Suprapubic skin (tissue), 3 donors: ENCODE data around the gene IFITM1.

Experiments used
- POLR2AphosphoS5 ChIP-seq, 3 donors: sonication (generic); formaldehyde crosslinking; IDR thresholded peaks; one replicate each; pipeline ENCODE4 v1.6.1; 2017; ENCODE audit warnings: antibody characterized with exemption in 3 of 3
- TF ChIP-seq, protein P1 (sequence below), 2 donors: fragments of 200-600 bp in 1 of 2; fragments of 450-650 bp in 1 of 2; sonication (generic) in 1 of 2; IDR thresholded peaks; one replicate each; pipeline ENCODE4 v1.5.1; 2016 to 2019; ENCODE audit warnings: antibody characterized with exemption in 2 of 2, mild to moderate bottlenecking in 1 of 2, moderate library complexity in 1 of 2

DNA sequence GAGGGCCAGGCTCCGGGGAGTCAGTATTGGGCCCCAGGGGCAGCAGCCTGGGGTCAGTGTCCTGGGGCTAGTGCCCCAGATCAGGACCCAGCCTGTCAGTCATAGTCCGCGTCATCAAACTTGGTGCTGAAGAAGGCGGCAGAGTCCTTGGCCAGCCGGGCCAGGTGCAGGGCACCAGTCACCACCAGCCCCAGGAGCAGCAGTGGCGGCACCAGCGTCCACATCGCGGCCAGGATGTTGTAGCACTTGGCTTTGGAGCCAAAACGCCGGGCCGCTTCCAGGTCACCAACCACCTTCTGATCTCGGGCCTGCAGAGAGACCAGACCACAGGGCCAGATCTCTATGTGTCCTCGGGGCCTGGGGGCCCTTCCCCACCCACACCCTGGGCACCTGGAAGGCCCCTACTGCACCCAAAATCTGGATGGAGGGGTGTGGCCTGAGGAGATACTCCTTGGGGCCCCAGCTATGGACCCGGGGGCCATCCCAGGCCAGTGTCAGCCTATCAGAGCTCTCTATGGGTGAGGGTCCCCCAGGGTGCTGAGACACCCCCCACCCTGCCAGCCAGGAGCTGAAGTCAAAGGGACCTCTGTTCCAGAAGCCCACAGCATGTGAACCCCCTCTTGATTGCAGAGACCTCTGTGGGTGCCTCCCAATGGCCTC is 15.3 kb upstream of the IFITM1 start:
- TF ChIP-seq, protein P1, sequence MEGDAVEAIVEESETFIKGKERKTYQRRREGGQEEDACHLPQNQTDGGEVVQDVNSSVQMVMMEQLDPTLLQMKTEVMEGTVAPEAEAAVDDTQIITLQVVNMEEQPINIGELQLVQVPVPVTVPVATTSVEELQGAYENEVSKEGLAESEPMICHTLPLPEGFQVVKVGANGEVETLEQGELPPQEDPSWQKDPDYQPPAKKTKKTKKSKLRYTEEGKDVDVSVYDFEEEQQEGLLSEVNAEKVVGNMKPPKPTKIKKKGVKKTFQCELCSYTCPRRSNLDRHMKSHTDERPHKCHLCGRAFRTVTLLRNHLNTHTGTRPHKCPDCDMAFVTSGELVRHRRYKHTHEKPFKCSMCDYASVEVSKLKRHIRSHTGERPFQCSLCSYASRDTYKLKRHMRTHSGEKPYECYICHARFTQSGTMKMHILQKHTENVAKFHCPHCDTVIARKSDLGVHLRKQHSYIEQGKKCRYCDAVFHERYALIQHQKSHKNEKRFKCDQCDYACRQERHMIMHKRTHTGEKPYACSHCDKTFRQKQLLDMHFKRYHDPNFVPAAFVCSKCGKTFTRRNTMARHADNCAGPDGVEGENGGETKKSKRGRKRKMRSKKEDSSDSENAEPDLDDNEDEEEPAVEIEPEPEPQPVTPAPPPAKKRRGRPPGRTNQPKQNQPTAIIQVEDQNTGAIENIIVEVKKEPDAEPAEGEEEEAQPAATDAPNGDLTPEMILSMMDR (IDR thresholded peaks at IDR 0.05), result no peak
- no peak for TF ChIP-seq POLR2AphosphoS5 (IDR thresholded peaks at IDR 0.05)
